ENCODE measurements around the gene C2orf92.
"Not testable (repeated sequence)": the region's sequence is repeated elsewhere in the genome, so short reads cannot be mapped to it uniquely, and the experiment has no call there.

C2orf92 gene

GRCh38 chr2:97669448-97669847, at the start of gene C2orf92:
TSS of gene C2orf92 (plus strand) at chr2:97669713. CDS start at chr2:97669789, 76 bp downstream.
- DNase-seq (ENCODE audit: low read depth), result no peak

GRCh38 chr2:97620492-97620891, 49.0 kb upstream of the C2orf92 start:
- DNase-seq (ENCODE audit: low read depth), result not testable (repeated sequence)

- DNase-seq (ENCODE audit: low read depth), result not testable (repeated sequence)
Measured at GRCh38 chr2:97622976-97623375, 46.5 kb upstream of the C2orf92 start.

DNA sequence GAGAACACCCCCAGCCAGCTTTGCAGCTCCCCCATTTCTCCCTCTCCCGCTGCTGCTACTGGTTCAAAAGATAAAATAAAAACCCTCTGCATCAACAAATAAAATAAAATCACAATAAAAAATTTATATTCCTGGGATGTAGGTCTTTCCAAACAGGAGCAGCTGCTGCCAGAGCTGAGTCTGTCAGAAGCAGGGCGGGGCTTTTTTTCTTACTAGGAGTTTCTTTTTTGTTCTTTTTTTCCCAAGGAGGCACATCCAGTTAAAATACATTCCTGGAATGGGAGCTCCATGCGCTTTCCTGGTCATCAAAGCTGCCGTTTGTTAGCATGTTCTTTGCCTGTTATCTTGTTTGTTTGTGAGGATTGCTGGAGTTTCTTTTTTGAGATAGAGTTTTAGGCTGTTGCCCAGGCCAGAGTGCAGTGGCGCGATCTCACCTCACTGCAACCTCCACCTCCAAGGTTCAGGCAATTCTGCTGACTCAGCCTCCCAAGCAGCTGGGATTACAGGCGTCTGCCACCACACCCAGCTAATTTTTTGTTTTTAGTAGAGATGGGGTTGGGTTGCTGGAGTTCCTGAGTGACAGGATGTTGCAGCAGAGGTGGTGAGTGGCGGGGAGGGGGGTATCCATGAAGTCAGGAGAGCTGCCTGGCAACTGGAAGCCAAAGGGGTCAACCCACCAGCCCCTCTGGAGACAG, 44.0 kb upstream of the C2orf92 start:
- DNase-seq (ENCODE audit: low read depth), result not testable (repeated sequence)

DNA sequence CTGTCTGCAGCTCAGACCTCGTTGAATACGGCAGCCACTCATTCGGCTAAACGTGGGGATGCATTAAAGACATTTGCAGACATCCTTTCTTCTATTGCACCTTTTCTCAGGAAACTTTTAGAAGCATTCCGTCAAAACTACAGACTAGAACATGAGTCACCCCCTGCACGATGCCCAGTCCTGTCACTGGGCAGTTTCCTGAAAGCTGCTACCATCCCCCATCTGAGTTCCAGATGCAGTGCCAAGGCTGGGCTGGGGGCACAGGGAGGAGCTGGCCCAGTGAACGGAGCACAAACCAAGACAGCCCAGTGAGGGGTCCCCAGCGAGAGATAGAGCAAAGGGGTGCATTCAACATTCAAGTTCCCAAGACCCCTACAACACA, 43.5 kb upstream of the C2orf92 start:
- not testable (repeated sequence) for DNase-seq (ENCODE audit: low read depth)

GRCh38 chr2:97644023-97644717, 25.3 kb upstream of the C2orf92 start:
- no peak for DNase-seq (ENCODE audit: low read depth)

GRCh38 chr2:97645112-97645694, 24.3 kb upstream of the C2orf92 start:
- no peak for DNase-seq (ENCODE audit: low read depth)

DNA sequence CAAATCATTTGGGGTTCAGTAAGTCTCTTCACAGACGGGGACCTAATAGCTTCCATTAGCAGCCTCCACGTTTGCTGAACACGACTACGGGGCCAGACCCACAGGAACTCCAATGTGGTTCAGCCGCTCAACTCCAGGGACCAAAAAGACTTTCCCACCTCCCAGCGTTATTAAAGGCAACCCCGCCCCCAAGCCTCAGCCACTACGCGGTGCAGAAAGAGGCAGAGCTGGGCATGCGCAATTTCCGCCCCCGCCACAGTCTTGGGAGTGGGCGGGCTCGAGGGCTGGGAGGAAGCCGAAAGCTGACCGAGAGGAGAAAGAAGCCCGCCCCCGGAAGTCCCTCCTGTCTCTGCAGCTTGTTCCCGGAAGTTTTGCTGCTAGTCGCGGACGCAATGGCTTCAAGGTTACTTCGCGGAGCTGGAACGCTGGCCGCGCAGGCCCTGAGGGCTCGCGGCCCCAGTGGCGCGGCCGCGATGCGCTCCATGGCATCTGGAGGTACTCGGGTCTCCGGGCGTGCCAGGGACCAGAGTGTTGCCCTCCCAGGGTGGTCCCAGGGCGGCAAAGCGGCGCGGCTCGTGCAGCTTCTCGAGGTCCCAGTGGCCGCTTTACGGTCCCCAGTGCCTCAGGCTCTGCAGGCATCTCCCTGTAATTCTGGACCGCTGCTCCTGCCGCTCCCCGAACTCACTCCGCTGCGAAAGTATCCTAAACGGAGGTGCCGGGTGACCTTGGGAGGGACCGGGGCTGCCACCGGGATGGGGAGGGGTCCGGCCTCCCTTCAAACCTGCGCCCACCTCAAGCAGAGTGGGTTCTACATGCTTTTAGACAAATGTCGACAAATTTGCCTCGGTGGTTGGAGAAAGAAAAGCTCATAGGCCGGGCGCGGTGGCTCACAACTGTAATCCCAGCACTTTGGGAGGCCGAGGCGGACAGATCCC, 23.6 kb upstream of the C2orf92 start, which contains the start of gene COX5B:
Gene COX5B, plus strand, starts transcription at position 368 of the 935 bp plus-strand sequence. Its CDS starts 25 bp downstream, at position 393.
- DNase-seq (ENCODE audit: low read depth), result peak; percentile 92

GRCh38 chr2:97646977-97647376, 22.5 kb upstream of the C2orf92 start:
- DNase-seq (ENCODE audit: low read depth), result no peak

- no peak for DNase-seq (ENCODE audit: low read depth)
Measured at GRCh38 chr2:97651114-97651513, 18.4 kb upstream of the C2orf92 start.

- no peak for DNase-seq (ENCODE audit: low read depth)
Measured at GRCh38 chr2:97653473-97653872, 16.0 kb upstream of the C2orf92 start.

DNA sequence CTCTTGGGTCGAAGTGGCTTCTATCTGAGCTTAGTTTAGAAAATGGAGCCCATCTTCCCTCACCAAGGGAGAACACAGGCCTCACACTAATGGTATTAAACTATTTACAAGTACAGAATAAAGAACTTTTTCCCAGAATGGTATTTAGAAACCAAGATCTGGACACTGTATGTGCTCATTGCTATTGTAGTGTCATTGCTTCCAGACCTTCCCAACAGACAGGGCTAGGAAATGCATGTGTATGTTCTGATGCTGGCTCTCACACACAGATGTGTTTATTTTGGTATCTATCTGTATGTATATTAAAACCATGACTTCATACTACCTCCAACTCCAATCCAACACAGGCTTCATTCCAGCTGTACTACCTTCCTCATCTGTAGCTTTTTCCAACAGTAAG, 15.6 kb upstream of the C2orf92 start:
- no peak for DNase-seq (ENCODE audit: low read depth)

DNA sequence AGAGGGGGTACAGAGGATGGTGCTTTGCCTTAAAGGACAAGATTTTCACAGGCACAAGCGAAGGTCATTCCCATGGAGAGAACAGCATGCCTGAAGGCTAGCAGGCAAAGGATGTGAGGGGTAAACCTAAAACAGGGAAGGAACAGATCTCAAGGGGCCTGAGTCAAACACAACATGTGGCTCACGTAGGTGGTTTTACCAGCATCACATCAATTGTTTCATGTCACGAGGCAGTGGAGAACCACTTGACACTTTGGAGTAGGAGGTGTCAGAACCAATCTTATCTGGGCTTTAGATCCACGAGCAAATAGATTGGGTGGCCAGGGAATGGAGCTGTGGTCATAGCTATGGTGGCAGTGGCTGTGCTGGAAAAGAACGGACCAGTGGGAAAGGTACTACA, 15.2 kb upstream of the C2orf92 start:
- DNase-seq (ENCODE audit: low read depth), result no peak

GRCh38 chr2:97654791-97655190, 14.7 kb upstream of the C2orf92 start:
- DNase-seq (ENCODE audit: low read depth), result no peak

DNA sequence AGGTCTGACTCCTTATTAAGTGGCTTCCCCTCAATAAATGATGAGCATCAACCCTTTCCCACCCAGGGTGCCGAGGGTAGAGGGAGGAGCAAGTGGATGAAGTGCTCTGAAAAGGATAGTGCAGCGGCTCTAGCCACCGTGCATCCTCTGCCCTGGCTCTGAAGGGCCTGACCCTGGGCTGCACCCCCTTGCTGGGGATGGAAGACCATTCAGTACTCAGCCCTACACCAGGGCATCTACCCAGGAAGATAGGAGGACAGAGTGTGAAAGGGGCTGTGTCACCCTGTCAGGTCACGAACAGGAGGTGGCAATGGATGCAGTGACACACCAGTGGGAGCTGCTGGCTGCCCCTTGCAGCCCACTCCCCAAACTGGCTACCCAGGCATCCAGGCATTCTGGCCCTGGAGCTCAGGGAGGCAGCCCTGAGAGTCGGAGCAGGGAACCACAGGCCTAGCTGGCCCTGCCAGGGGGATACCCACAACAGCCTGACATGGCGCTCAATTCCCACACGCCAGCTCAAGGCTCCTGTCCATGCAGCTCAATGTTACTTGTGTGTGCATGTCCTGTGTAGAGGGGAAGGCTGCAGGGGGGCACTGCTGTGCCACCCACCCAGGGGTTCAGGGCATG, 13.3 kb upstream of the C2orf92 start:
- DNase-seq (ENCODE audit: low read depth), result no peak

GRCh38 chr2:97656905-97657587, 12.5 kb upstream of the C2orf92 start:
- no peak for DNase-seq (ENCODE audit: low read depth)

DNA sequence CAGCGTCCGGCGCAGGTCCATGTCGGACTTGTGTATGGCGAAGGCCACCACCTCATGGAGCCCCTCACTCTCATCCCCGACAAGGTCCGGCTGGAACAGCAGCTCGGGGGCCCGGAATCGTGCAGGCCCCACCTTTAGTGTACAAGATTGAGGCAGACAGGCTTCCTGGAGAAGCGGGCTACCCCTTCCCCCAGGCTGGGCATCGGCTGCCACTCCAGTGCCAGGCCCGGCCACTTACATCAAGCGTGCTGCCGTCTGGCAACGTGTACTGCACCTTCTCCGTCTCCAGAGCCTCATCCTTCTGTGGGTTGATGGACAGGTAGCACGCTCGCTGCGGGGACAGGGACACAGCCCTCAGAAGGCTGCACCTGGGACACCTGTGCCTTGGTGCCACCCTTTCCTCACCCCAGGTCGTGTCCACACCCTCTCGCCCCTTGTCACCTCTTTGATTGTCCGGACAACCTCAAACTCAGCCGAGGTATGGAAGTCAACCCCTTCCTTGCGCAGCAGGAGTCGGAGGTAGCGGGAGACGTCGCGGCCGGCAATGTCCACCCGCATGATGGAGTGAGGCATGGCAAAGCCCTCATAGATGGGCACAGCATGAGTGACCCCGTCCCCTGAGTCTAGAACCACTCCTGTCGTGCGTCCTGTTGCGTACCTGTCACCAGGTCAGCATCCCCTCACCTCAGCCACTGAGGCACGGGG, 11.4 kb upstream of the C2orf92 start:
- no peak for DNase-seq (ENCODE audit: low read depth)

DNA sequence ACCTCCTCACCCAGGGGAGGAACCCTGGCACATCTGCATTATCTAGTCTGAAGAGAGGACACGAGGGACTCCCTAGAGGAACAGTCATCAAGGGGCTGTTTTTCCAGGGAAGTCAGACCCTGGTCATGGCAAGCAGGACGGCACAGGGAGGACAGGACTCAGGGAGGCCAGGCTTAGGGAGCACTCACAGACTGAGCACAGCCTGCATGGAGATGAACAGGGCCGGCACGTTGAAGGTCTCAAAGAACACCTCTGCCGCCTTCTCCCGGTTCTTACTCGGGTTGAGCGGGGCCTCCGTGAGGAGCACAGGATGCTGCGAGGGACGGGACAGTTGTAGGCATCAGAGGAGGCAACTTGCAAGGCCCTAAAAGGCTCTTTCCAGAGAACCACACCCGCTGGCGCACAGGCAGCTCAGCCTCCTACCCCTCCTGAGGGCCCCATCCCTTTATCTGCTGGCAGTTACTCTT, 10.8 kb upstream of the C2orf92 start:
- no peak for DNase-seq (ENCODE audit: low read depth)

DNA sequence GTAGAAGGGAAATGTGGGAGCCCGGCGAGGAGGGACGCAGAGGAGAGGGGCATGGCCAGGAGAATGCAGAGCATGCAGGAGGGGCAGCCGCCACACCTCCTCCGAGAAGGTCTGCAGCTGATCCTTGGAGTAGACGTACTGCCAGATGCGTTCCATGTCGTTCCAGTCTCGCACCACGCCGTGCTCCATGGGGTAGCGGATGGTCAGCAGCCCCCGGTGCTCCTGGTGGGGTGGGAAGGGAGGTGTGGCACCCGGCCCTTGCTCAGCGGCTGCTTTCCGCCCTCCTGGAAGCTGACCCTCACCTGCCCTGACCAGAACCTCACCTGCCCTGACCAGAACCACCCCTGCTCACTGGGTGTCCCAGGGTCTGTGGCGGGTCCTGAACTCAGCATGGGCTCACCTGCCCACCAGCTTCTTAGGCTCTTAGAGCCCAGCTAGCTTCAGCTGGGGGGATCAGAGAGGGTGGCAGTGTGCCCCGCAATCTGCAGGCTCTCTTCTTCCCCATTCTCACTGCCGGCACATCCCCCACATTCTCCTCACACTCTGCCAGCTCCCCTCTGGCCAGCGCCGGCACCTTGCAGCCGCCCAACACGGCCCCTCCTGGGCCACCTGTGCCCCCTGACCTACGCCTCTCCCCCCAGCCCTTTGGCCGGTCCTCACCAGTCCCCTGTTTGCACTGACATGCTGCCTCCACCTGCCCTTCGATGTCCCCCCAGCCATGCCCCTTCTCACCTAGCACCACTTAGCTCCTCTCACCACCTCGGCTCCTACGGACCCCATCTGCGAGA, 10.1 kb upstream of the C2orf92 start:
- no peak for DNase-seq (ENCODE audit: low read depth)

All from fibroblast of the conjunctiva (primary cell).